HG03469 (cell line): ENCODE results near the gene PTOV1.
"Not testable (repeated sequence)": the region's sequence is repeated elsewhere in the genome, so short reads cannot be mapped to it uniquely, and the experiment has no call there.

Experiments used
- ATAC-seq: cut with Tn5 transposase; IDR thresholded peaks from one replicate; pipeline ENCODE4 v1.9.1; 2021; ENCODE audit warnings: mild to moderate bottlenecking, moderate library complexity, moderate number of reproducible peaks; ENCODE audit not compliant: unreplicated experiment

Gene PTOV1

DNA sequence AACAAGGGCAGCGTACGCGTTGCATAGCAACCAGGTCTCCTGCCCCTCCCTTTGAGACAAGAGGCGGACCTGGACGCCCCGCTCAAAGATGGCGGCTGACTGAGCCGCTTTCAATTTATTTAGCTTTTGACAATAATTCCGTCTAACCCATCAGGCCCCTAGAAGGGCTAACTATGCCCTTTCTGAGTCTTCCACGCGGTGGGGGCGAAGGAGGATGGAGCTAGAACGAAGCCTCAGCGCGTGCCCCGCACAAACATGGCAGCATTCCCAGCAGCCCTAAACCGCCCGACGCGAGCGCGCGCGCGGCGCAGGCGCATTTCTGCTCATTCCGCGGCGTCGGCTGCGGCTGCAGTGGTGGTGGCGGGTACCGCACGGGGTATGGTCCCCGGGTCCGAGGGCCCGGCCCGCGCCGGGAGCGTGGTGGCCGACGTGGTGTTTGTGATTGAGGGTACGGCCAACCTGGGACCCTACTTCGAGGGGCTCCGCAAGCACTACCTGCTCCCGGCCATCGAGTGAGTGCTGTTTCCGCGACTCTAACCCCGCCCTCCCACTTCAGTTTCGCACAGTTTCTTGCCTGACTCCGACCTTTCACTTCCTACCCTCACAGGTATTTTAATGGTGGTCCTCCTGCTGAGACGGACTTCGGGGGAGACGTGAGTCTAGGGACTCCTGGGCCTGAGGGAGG lies 32.9 kb upstream of the PTOV1 start, which contains the start of gene MED25:
MED25 (plus strand) TSS at position 326 of the 685 bp plus-strand sequence; CDS start at position 379, 53 bp downstream.
- peak; percentile 64 for ATAC-seq

DNA sequence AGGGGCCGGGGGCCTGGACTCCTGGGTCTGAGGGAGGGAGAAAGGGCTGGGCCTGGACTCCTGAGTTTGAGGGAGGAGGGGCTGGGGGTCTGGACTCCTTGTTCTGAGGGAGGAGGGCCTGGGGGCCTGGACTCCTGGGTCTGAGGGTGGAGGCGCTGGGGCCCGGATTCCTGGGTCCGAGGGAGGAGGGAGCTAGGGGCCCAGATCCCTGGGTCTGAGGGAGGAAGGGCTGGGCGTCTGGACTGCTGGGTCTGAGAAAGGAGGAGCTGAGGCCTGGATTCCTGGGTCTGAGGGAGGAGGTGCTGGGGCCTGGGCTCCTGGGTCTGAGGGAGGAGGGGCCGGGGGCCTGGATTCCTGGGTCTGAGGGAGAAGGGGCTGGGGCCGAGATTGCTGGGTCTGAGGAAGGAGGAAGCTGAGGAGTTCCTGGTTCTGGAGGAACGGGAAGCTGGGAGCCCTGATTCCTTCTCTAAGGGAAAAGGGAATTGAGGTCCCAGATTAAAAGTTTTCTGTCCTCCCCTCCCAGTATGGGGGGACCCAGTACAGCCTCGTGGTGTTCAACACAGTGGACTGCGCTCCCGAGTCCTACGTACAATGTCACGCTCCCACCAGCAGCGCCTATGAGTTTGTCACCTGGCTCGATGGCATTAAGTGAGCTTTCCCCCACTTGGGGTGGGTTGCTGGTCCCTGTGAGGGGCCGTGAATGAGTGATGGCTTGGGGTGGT lies 32.1 kb upstream of the PTOV1 start:
- no peak for ATAC-seq

- not testable (repeated sequence) for ATAC-seq
Measured at GRCh38 chr19:49819452-49820115, 31.4 kb upstream of the PTOV1 start.

GRCh38 chr19:49820125-49820524 lies 30.8 kb upstream of the PTOV1 start:
- ATAC-seq = no peak

DNA sequence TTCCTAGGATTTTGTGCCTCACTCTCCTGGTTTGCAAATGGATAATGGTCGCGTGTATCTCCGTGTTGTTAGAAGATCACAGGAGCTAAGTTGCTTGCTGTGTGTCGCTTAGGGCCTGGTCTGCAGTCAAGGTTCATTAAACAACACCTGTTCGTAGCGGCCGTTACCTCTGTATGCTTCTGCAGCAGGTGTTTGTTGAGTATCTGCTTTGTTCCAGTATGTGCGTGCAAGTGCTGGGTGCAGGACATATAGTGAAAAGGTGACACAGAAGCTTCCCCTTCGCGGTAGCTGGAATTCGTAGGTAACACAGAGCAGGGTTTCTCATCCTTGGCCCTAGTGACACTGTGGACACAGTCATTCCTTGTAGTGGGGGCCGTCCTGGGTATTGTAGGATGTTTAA lies 27.5 kb upstream of the PTOV1 start:
- ATAC-seq = no peak

DNA sequence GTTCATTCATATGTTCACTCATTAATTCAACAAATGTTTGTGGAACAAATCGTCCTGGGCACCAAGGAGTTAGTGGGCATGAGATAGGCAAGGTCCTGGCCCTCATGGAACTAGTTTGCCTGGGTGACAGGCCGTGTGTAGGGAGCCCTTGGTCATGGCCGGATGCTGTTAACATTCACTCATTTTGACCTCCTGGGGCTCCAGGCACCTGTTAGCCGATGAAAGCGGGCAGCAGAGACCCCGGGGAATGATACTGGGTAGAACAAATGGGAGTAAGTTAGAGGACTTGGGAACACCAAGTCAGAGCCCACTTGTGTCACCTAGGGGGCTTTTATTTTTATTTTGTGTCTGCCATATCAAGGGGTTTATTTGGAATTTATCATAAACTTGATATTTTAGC lies 26.3 kb upstream of the PTOV1 start:
- ATAC-seq = no peak

GRCh38 chr19:49827034-49827433 lies 23.9 kb upstream of the PTOV1 start:
- no peak for ATAC-seq

GRCh38 chr19:49829200-49829599 lies 21.8 kb upstream of the PTOV1 start:
- no peak for ATAC-seq

- ATAC-seq = no peak
Measured at GRCh38 chr19:49829721-49830120, 21.2 kb upstream of the PTOV1 start.

- ATAC-seq = no peak
Measured at GRCh38 chr19:49830766-49831165, 20.2 kb upstream of the PTOV1 start.

DNA sequence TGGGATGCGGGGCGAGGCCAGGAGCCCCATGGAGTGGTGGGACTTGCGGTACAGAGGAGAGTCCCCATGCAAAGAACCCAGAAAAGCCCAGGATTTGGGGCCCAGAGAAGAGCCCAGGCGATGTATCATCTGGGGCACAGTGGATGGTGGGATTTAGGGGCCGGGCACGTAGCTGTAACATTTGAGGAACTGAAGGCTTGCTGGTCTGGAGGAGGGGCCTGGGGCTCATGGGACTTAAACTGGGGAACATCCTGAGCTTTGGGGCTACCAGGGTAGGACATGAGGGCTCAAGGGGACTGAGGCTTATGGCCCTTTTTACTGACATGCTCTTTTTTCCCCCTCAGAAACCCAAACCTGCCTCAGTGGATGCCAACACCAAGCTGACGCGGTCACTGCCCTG lies 19.4 kb upstream of the PTOV1 start:
- ATAC-seq = no peak

- ATAC-seq = no peak
Measured at GRCh38 chr19:49832556-49832955, 18.4 kb upstream of the PTOV1 start.

DNA sequence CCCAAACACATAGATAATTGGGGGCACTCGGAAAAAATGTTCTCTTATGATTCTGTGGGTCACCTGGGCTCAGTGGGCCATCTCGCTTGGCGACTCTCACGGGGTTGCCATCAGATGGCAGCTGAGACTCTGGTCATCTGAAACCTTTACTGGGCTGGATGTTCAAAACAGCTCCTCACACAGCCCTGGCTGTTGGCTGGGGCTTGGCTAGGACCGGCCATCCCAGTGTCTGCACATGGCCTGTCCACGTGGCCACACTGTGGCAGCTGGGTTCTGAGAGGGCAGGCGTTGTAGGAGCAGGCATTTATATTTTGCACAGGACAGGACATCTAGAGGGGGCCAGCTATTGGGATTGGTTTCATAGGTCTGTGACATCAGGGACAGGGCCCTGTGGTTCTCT lies 17.4 kb upstream of the PTOV1 start:
- ATAC-seq = no peak

- no peak for ATAC-seq
Measured at GRCh38 chr19:49835562-49835961, 15.4 kb upstream of the PTOV1 start.

GRCh38 chr19:49836176-49837008 lies 14.6 kb upstream of the PTOV1 start:
- ATAC-seq = no peak

- ATAC-seq = no peak
Measured at GRCh38 chr19:49837009-49837310, 14.0 kb upstream of the PTOV1 start.

- no peak for ATAC-seq
Measured at GRCh38 chr19:49837425-49837824, 13.5 kb upstream of the PTOV1 start.

DNA sequence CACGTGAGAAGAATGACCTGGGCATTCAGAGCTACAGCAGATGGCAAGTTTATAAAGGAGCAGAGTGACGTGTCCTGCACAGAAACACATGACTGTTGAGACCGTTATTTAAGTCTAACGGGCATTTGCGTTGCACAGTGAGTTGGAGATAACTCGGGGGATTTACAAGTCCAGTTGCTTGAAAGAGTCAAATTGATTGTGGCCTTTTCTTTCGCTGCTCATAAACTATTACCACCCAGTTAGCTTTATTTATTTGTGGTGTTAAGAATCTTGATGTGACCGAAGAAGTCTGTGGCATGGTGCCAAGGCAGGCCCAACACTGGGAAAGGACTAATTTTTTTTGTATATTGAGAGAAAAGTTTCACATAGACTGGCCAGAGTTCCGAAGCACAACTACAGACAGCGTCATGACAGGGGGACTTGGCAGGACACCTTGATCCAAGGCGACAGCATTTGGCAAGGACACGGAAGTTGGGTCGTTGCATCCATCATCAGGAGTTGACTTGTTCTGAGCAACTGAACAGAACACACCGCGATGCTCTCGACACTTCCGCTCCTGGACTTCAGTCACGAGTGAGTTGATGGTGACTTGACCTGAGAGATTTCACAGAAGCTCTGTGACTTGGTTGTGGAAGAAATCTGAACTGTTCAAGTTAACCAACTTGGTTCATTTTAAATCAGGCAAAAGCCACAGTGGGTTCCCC lies 11.9 kb upstream of the PTOV1 start:
- no peak for ATAC-seq

- ATAC-seq = no peak
Measured at GRCh38 chr19:49839713-49840112, 11.2 kb upstream of the PTOV1 start.

DNA sequence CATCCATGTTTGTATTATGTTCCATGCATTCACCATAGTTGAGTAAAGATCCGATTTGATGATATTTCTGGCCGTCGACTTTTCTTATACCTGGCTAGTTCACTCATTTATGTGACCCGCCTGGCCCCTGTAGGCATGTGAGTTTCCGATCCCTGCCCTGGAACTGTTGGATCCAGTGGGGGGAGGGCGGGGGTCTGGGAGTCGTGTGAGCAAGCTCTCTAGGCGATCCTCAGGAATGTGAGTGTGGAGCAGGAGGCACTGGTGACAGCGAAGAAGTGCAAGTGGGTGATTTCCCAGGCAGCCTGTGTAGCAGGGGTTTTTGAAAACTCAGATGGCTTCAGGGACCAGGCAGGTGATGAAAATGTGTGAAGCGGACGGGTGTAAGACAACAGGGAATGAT lies 10.6 kb upstream of the PTOV1 start:
- no peak for ATAC-seq
